GM19395 (cell line): Measurements from ENCODE around the gene FGF4.

Source experiments
- ATAC-seq: cut with Tn5 transposase; IDR thresholded peaks from one replicate; pipeline ENCODE4 v1.9.1; 2021; ENCODE audit warnings: mild to moderate bottlenecking, moderate library complexity; ENCODE audit not compliant: unreplicated experiment

The FGF4 gene

GRCh38 chr11:69807106-69807815 lies 32.1 kb upstream of the FGF4 start:
- ATAC-seq, result no peak

- no peak for ATAC-seq
Observed at GRCh38 chr11:69804769-69805508, 29.8 kb upstream of the FGF4 start.

- ATAC-seq, result no peak
Observed at GRCh38 chr11:69803604-69804218, 28.6 kb upstream of the FGF4 start.

DNA sequence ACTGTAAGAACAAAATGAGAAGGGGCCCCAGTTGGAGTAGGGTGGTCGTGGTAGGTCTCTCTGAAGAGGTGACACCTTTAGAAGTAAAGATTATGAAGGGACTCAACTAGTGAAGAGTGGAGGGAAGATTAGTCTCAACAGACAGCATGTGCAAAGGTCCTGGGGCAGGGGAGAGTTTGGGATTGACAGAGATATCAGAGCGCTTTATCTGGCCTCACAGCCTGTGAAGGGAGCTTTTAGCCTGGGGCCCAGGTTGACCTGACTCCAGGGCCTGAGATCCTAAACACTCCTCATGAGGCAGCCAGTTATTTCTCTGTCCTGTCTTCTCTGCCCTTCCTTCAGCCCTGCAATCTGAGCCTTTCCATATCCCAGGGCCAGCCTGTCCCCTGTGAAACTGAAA lies 27.9 kb upstream of the FGF4 start:
- ATAC-seq, result no peak

- no peak for ATAC-seq
Observed at GRCh38 chr11:69802590-69802989, 27.4 kb upstream of the FGF4 start.

DNA sequence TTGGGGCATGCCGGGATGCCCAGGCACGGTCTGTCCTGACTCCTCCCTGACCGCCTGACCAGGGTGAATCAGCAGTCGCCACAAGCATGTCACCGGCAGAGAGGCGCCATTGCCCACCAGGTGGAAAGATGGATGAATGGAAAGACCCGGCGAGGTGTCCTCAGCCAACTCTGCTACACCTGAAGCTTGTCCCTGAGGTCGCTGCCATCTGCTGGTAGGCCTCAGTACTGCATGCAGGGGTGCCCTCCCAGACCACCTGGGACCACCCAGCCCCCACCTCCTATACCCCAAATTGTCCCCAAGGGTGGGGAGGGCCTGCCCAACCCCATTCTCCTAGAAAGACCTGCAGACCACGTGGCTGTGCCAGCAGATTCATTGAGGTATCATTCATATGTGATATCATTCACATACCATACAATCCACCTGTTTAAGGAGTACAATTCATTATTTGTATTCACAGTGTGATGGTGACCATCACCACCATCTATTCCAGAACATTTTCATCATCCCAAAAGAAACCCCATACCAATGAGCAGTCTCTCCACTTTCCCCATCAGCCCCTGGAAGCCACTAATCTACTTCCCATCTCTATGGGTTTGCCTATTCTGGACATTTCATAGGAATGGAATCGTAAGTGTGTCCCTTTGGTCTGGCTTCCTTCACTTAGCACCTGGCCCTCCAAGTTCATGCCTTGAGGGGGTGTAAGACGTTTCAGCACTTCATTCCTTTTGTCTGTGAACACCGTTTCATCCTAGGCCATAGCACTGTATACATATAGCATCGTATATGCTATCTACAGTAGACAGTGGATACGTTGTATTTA lies 26.6 kb upstream of the FGF4 start:
- ATAC-seq, result no peak

DNA sequence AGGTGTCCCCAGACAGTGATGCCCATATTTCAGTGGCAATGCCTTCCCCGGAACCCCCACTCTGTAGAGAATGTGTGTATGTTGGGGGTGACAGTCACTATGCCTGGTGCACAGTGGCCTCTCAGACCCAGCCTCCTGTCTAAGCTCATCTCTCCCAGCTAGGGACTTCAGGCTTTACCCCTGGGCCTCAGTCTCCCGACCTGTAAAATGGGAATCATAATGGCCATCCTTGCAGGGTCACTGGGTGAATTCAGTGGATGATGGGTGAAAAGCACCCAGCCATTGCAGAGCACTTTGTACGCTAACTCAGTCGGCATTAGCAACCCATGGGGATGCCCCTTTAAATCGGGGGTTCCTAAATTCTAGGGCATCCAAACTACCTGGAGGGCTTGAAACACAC lies 25.1 kb upstream of the FGF4 start:
- ATAC-seq, result no peak

DNA sequence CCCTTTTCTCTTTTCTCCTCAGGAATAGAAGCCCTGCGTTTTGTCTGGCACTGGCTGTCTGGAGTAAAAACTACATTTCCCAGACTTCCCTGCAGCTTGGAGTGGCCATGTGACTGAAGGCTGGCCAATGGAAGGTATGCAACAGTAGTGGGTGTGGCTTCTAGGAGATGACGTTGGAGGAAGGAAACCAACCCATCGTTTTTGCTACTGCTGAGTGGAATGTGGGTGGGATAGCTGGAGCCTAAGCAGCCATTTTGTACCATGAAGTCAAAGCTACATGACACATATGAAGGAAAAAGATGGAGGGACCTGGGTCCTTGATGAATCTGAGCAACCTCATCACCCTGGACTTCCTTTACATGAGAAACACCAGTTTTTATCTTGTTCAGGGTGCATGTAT lies 24.4 kb upstream of the FGF4 start:
- ATAC-seq, result no peak

DNA sequence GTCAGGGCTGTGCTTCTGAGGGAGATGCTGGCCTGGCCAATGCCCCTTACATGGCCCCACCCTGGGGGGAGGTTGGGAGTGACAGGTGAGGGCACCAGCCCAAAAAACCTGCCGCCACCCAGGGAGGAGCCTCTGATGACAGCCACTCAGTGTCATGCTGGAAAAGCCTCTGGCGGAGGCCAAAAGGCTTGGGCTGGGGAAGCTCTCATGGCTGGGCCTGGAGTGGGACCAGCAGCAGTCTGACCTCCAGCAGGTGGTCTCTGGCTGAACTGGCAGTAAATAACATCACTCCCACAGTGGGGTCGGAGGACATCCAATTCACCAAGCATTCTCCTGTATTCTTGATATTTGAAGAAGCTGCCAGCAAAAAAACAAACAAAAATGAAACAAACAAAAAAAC lies 24.0 kb upstream of the FGF4 start:
- ATAC-seq, result no peak

GRCh38 chr11:69797737-69798528 lies 22.8 kb upstream of the FGF4 start:
- no peak for ATAC-seq

GRCh38 chr11:69797156-69797555 lies 22.0 kb upstream of the FGF4 start:
- ATAC-seq, result no peak

- no peak for ATAC-seq
Observed at GRCh38 chr11:69796063-69796462, 20.9 kb upstream of the FGF4 start.

DNA sequence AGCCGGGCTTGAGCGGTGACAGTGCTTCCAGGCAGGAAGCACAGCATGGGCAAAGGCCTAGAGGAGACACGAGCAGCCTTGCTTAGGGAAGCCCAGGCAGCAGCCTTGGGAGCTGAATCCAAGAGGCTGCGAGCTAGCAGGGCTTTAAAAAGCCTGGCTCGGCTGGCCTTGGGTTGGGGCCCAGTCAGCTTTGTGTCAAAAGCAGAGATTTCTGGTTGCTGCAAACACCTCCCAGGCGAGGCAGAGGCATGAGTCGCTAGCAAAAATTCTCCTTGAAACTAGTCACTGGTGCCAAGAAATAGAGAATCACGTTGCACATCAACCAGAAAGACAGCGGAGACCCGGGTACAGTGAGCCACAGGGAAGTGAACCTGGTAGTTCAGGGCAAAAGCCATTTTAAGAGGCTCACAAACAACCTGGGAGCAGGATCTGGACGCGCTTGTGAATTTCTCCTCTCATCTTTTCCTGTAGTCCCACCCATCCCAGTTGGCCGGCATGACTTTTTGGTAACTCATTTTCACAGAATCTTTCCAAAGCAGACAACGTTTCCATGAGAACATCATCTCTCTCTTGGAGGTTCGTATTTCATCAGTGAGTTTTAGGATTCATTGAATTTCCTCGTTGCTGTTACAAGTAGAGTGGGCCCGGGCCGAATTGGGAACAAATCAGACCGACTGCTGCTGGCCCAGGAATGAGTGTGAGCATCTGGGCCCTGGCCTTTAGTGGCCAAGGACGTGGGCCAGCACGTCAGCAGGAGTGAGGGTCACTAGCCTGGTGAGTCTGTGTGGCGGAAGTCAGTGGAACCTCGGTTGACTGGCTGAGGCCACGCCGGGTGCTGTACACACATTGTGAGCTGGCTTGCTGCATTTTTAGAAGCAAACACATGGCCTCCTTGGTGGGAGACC lies 16.4 kb upstream of the FGF4 start:
- ATAC-seq, result no peak

DNA sequence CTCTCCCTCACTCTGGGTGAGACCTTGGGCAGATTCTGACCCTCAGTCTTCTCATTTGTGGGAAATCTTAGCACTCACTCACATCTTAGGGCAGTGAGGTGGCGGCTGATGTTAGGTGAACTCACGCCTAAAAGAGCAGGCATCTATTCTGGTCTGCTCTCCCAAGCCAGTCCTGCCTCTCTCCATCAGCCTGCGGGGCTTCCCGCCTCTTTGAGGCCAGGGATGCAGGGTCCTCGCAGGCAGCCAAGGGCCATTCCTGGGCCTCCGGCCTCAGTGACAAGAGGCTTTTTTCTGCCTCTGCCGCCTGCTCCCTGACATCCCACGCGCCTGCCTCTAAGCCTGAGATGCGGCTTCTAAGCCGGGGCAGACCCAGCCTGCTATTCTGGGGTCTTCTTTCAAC lies 13.8 kb upstream of the FGF4 start:
- no peak for ATAC-seq

- ATAC-seq, result no peak
Observed at GRCh38 chr11:69787906-69788305, 12.8 kb upstream of the FGF4 start.

- ATAC-seq, result no peak
Observed at GRCh38 chr11:69787457-69787856, 12.3 kb upstream of the FGF4 start.

DNA sequence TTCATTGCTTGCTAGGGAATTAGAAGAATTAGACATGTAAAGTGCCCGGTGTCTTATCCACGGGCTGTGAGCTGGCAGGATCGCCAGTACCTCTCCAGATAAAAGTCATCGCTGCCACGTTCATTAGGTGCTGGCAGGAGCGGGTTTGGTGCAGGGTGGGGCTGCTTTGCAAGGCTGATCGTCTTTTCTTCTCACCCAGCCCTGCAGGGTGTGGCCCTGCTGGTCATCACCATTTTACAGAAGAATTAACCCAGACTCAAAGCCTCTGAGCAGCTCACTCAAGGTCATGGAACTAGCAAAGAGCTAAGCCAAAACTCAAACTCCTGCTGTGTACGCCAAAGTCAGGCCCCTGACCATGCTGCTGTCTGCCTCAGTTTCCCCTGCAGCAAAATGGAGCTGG lies 6.1 kb upstream of the FGF4 start:
- no peak for ATAC-seq

GRCh38 chr11:69778373-69778772 lies 3.2 kb upstream of the FGF4 start:
- ATAC-seq, result no peak

DNA sequence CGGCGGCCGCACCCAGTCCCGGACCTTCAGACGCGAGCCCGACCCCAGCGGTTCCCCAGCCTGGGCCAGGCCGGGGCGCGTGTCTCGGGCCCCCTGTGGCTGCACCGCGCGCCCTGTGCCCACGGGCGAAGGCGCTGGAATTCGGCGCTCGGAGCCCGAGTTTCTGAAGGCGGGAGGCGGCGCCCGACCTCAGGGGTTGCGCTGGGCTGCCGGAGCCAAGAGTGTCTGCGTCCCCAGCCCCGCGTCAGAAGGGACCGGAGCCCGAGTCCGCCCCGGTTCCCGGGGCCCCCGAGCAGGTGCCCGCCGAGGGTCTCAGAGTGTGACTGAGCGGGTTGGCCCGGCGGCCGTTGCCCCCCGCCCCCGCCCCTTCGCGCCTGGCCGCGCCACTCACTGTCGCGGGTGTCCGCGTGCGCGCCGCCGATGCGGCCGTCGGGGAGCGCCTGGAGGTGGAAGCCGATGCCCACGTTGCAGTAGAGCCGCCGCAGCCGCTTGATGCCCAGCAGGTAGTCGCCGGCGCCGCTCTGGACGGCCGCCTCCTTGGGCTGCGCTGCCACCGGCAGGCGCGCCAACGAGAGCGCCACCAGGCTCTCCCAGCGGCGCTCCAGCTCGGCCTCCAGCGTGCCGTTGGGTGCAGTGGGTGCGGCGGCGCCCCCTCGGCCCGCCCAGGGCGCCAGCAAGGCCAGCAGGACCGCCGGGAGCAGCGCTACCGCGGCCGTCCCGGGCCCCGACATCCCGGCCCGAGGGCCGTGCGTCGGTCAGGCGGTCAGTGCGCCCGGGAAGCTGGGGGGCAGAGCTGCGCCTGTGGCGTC lies 583 bp downstream of the FGF4 start:
- ATAC-seq, result no peak
